Head of caudate nucleus (tissue), 42 donors: Measurements from ENCODE around the gene HAUS1.

Experiments used
- DNase-seq, 42 donors: peaks; one replicate each; pipeline versions ENCODE4 v3.0.0 to v3.0.0-alpha.2; 2020 to 2021; ENCODE audit warnings: mixed read lengths in 7 of 42
- intact Hi-C: fragments of 100-400 bp; cut with DNase I; formaldehyde crosslinking; loops from one replicate; pipeline ENCODE4 v1.15.0; 2022

The HAUS1 gene

DNA sequence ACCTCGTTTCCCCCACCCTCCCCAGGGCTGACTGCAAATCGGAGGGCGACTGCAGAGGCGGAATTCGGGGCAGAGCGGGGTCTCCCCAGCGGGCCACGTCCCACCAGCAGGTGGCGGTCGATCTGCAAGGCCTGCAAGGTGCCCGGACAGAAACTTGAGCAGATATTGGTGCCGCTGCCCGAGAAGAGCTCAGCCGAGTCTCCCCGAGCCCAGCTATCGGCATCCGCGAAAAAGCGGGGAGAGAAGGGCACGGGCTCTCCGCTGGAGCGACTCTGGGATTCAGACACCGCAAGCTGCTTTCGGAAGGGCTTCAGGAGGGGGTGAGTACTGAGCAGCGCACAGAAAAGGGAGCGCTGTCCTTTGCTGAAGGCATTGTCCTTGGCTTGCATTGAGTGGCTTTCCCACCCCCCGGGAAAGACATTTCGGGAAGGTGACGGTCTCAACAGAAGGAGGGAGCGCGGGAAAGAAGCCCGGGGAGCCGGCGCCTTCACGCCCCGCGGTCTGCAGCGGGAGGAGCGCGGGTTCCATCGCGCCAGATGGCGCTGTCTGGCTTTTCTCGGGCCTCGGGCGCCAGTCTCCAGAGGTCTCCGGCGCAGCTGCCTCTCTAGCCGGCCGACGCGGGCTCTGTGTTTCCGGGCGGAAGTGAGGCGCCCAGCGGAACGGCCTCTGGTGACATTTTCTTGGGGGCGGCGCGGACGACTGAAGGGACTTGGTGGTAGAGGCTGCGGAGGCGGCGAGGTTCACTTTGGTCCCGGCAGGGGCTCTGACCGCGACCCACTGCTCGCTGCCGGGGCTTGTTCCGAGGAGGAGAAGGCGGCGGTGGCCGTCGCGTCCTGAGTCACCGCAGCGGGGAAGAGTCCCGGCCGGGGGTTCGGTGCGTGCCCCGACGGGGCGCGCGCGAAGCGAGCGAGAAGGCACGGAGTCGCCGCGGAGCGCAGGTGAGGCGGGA, 69.5 kb downstream of the HAUS1 start:
- intact Hi-C loops, result loop anchor here (10.0 kb wide), 2 partner anchors 69 to 481 kb away; partner anchors contain the start of genes HAUS1 and LOXHD1
- DNase-seq, result peak; percentile 83 to 97 (median 94)

DNA sequence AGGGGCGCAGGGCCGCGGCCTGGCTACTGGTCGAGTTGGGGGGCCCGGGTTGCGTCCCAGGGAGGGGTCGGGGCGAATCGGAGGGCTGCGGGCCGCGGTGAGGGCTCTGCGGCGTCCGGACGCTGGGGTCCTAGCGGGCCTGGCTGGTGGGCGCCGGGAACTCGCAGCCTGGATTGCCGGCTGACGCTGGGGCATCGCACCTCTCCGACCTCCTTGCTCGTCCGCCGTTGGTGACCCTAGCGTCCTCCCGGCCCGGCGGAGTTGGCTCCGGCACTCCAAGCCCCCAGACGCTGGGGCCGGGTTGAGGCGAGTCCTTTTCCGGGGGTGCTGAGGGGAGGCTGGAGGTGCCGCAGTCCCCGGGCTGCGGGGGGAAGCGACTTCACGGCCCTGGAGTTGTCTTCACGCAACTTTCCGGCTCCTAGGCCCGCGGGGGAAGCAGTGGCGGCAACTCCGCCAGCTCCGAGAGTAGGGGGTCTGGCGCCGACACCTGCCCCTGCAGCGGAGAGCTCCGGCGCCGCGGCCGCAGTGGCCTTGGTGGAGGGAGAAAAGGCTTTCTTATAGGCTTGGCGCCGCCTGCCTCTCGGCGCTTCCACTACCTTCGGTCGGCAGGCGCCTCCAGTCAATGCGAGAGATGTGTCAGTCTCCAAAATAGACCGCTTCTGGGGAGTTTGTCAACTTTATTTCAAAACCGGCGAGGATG, 70.3 kb downstream of the HAUS1 start:
- intact Hi-C loops, result loop anchor here (10.0 kb wide), 2 partner anchors 70 to 480 kb away; partner anchors contain the start of genes HAUS1 and LOXHD1
- DNase-seq, result peak in 36 of 42 donors; percentile 7 to 61 (median 32)

DNA sequence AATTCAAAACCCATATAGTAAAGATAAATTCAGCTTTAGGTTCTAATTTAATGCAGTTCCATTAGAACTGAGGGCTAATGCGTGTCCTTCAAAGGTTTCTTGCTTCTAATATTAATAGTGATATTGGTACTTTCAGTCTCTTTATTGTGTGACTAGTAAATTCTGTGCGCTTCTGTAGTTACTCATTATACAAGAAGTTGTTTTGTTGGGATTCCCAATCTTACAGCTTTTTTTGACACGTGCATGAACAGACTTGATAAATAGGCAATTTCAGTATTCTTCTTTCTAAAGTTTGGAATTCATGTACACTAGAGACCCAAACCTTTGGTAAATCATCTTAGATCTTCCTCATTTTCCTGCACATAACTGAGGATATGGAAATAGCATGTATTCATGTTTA, 71.8 kb downstream of the HAUS1 start:
- intact Hi-C loops, result loop anchor here (10.0 kb wide), 2 partner anchors 71 to 479 kb away; partner anchors contain the start of genes HAUS1 and LOXHD1

More for the DNA sequence above, 71.8 kb downstream of the HAUS1 start:
- DNase-seq, result no peak
